ENCODE data around the gene PCDHGA8.
"Not testable (repeated sequence)": the region's sequence is repeated elsewhere in the genome, so short reads cannot be mapped to it uniquely, and the experiment has no call there.

The PCDHGA8 gene

GRCh38 chr5:141392429-141393198, at the start of gene PCDHGA8:
Gene PCDHGA8 (plus strand): TSS chr5:141392633. CDS start chr5:141392814, 181 bp downstream.
- Mint-ChIP-seq H3K4me3 (no peak within 1 kb of the TSS), H3K9me3 (peaks cover 43% of the 10 kb centered on the region), H3K27me3 (peaks cover 75% of the 10 kb centered on the region), H3K4me1 (ENCODE audit: low read depth) (no peaks in the 10 kb centered on the region), H3K36me3 (ENCODE audit: low read depth) (peaks cover 24% of the 10 kb centered on the region), H3K27ac (no peak within 1 kb of the TSS)

- H3K36me3 Mint-ChIP-seq (ENCODE audit: low read depth): peaks cover 32% of the 10 kb centered on the region
- H3K4me1 Mint-ChIP-seq (ENCODE audit: low read depth): no peaks in the 10 kb centered on the region
- peaks cover 40% of the 10 kb centered on the region for H3K9me3 Mint-ChIP-seq
- peaks cover 83% of the 10 kb centered on the region for H3K27me3 Mint-ChIP-seq
- H3K27ac Mint-ChIP-seq: no peak overlapping the region
- H3K4me3 Mint-ChIP-seq: no peak overlapping the region
Measured at GRCh38 chr5:141342773-141343172, 49.7 kb upstream of the PCDHGA8 start.

- H3K27me3 Mint-ChIP-seq: peaks cover 81% of the 10 kb centered on the region
- H3K4me3 Mint-ChIP-seq: peak within 1 kb of the TSS; percentile 39
- H3K36me3 Mint-ChIP-seq (ENCODE audit: low read depth): peaks cover 26% of the 10 kb centered on the region
- H3K27ac Mint-ChIP-seq: no peak within 1 kb of the TSS
- H3K4me1 Mint-ChIP-seq (ENCODE audit: low read depth): no peaks in the 10 kb centered on the region
- peaks cover 34% of the 10 kb centered on the region for H3K9me3 Mint-ChIP-seq
Measured at GRCh38 chr5:141343242-141343952, 49.0 kb upstream of the PCDHGA8 start, which contains the start of gene PCDHGA3. Gene PCDHGA3 (plus strand): TSS chr5:141343829. CDS start chr5:141344034, 205 bp downstream.

GRCh38 chr5:141343953-141344463, 48.4 kb upstream of the PCDHGA8 start:
- Mint-ChIP-seq H3K36me3 (ENCODE audit: low read depth) (peaks cover 22% of the 10 kb centered on the region), H3K4me3 (peak overlapping the region; percentile 39), H3K27me3 (peaks cover 81% of the 10 kb centered on the region), H3K9me3 (peaks cover 38% of the 10 kb centered on the region), H3K4me1 (ENCODE audit: low read depth) (no peaks in the 10 kb centered on the region), H3K27ac (no peak overlapping the region)

GRCh38 chr5:141345327-141345726, 47.1 kb upstream of the PCDHGA8 start:
- Mint-ChIP-seq H3K4me3 (no peak overlapping the region), H3K27me3 (peaks cover 81% of the 10 kb centered on the region), H3K4me1 (ENCODE audit: low read depth) (no peaks in the 10 kb centered on the region), H3K9me3 (peaks cover 35% of the 10 kb centered on the region), H3K27ac (no peak overlapping the region), H3K36me3 (ENCODE audit: low read depth) (peaks cover 20% of the 10 kb centered on the region)

GRCh38 chr5:141346017-141346416, 46.4 kb upstream of the PCDHGA8 start:
- not testable (repeated sequence) for H3K4me1 Mint-ChIP-seq (ENCODE audit: low read depth); H3K27ac Mint-ChIP-seq; H3K4me3 Mint-ChIP-seq
- peaks cover 21% of the 10 kb centered on the region for H3K36me3 Mint-ChIP-seq (ENCODE audit: low read depth)
- H3K9me3 Mint-ChIP-seq: peaks cover 38% of the 10 kb centered on the region
- H3K27me3 Mint-ChIP-seq: peaks cover 84% of the 10 kb centered on the region

- Mint-ChIP-seq H3K27me3 (peaks cover 77% of the 10 kb centered on the region), H3K36me3 (ENCODE audit: low read depth) (peaks cover 23% of the 10 kb centered on the region), H3K4me1 (ENCODE audit: low read depth) (no peaks in the 10 kb centered on the region), H3K9me3 (peaks cover 29% of the 10 kb centered on the region), H3K27ac (no peak within 1 kb of the TSS), H3K4me3 (no peak within 1 kb of the TSS)
Measured at GRCh38 chr5:141349917-141350619, 42.4 kb upstream of the PCDHGA8 start, which contains the start of gene PCDHGB1. Gene PCDHGB1 (plus strand): TSS chr5:141350099. CDS start chr5:141350261, 162 bp downstream.

GRCh38 chr5:141351591-141351990, 40.8 kb upstream of the PCDHGA8 start:
- H3K27me3 Mint-ChIP-seq: peaks cover 80% of the 10 kb centered on the region

GRCh38 chr5:141354900-141355469, 37.4 kb upstream of the PCDHGA8 start, which contains the start of gene PCDHGA4:
Gene PCDHGA4 (plus strand): TSS chr5:141355021. CDS start chr5:141355108, 87 bp downstream.
- no peak within 1 kb of the TSS for H3K4me3 Mint-ChIP-seq
- H3K36me3 Mint-ChIP-seq (ENCODE audit: low read depth): peaks cover 25% of the 10 kb centered on the region
- H3K27me3 Mint-ChIP-seq: peaks cover 77% of the 10 kb centered on the region
- H3K27ac Mint-ChIP-seq: no peak within 1 kb of the TSS
- H3K4me1 Mint-ChIP-seq (ENCODE audit: low read depth): no peaks in the 10 kb centered on the region
- H3K9me3 Mint-ChIP-seq: peaks cover 26% of the 10 kb centered on the region

More at GRCh38 chr5:141351591-141351990, 40.8 kb upstream of the PCDHGA8 start:
- no peaks in the 10 kb centered on the region for H3K4me1 Mint-ChIP-seq (ENCODE audit: low read depth)
- no peak overlapping the region for H3K27ac Mint-ChIP-seq
- H3K9me3 Mint-ChIP-seq: peaks cover 30% of the 10 kb centered on the region
- H3K36me3 Mint-ChIP-seq (ENCODE audit: low read depth): peaks cover 20% of the 10 kb centered on the region
- no peak overlapping the region for H3K4me3 Mint-ChIP-seq

GRCh38 chr5:141355641-141356040, 36.8 kb upstream of the PCDHGA8 start:
- Mint-ChIP-seq H3K36me3 (ENCODE audit: low read depth) (peaks cover 24% of the 10 kb centered on the region), H3K4me1 (ENCODE audit: low read depth) (no peaks in the 10 kb centered on the region), H3K27me3 (peaks cover 77% of the 10 kb centered on the region), H3K9me3 (peaks cover 28% of the 10 kb centered on the region), H3K4me3 (no peak overlapping the region), H3K27ac (no peak overlapping the region)

GRCh38 chr5:141356133-141356532, 36.3 kb upstream of the PCDHGA8 start:
- H3K36me3 Mint-ChIP-seq (ENCODE audit: low read depth): peaks cover 29% of the 10 kb centered on the region
- peaks cover 77% of the 10 kb centered on the region for H3K27me3 Mint-ChIP-seq
- peaks cover 30% of the 10 kb centered on the region for H3K9me3 Mint-ChIP-seq
- H3K4me3 Mint-ChIP-seq: no peak overlapping the region
- no peaks in the 10 kb centered on the region for H3K4me1 Mint-ChIP-seq (ENCODE audit: low read depth)
- H3K27ac Mint-ChIP-seq: no peak overlapping the region

- Mint-ChIP-seq H3K4me1 (ENCODE audit: low read depth) (no peaks in the 10 kb centered on the region), H3K27me3 (peaks cover 79% of the 10 kb centered on the region), H3K27ac (no peak overlapping the region), H3K4me3 (no peak overlapping the region), H3K36me3 (ENCODE audit: low read depth) (peaks cover 33% of the 10 kb centered on the region), H3K9me3 (peaks cover 33% of the 10 kb centered on the region)
Measured at GRCh38 chr5:141356950-141357349, 35.5 kb upstream of the PCDHGA8 start.

- H3K9me3 Mint-ChIP-seq: peaks cover 44% of the 10 kb centered on the region
- H3K4me3 Mint-ChIP-seq: peak within 1 kb of the TSS; percentile 77
- H3K36me3 Mint-ChIP-seq (ENCODE audit: low read depth): peaks cover 35% of the 10 kb centered on the region
- H3K4me1 Mint-ChIP-seq (ENCODE audit: low read depth): no peaks in the 10 kb centered on the region
- H3K27ac Mint-ChIP-seq: peak within 1 kb of the TSS; percentile 61
- peaks cover 83% of the 10 kb centered on the region for H3K27me3 Mint-ChIP-seq
Measured at GRCh38 chr5:141359790-141360426, 32.5 kb upstream of the PCDHGA8 start, which contains the start of gene PCDHGB2. Gene PCDHGB2 (plus strand): TSS chr5:141359994. CDS start chr5:141360136, 142 bp downstream.

GRCh38 chr5:141360685-141361084, 31.7 kb upstream of the PCDHGA8 start:
- H3K9me3 Mint-ChIP-seq: peaks cover 51% of the 10 kb centered on the region
- peaks cover 86% of the 10 kb centered on the region for H3K27me3 Mint-ChIP-seq
- H3K27ac Mint-ChIP-seq: peak overlapping the region; percentile 61
- H3K36me3 Mint-ChIP-seq (ENCODE audit: low read depth): peaks cover 41% of the 10 kb centered on the region
- H3K4me1 Mint-ChIP-seq (ENCODE audit: low read depth): no peaks in the 10 kb centered on the region
- no peak overlapping the region for H3K4me3 Mint-ChIP-seq

Measured in stimulated activated naive CD8-positive, alpha-beta T cell treated with anti-CD3 and anti-CD28 coated beads, Interleukin-15, Interleukin-2, amounts not matched to agents 100 ng/mL and 50 ng/mL, for 24 hours (primary cell).